Astrocyte of the spinal cord (primary cell): Measurements from ENCODE around the gene XNDC1N.
"Not testable (repeated sequence)": the region's sequence is repeated elsewhere in the genome, so short reads cannot be mapped to it uniquely, and the experiment has no call there.

Source experiments
- DNase-seq: peaks from one replicate; pipeline ENCODE4 v3.0.0; 2011; ENCODE audit warnings: low read depth, low spot score
- H3K4me3 ChIP-seq: 2 replicates; pipeline ENCODE4 v1.5.1; 2011; ENCODE audit warnings: low read depth, mild to moderate bottlenecking, low read length, moderate library complexity
- in situ Hi-C: cut with HindIII; loops from 2 replicates; pipeline ENCODE4 v1.10.0; 2017; ENCODE audit warnings: low sequenced_read_pairs
- TF ChIP-seq, protein P1 (sequence below): IDR thresholded peaks from 2 replicates; pipeline ENCODE4 v1.5.1; 2012; ENCODE audit warnings: low read depth, mild to moderate bottlenecking, low read length, inconsistent platforms

The XNDC1N gene

DNA sequence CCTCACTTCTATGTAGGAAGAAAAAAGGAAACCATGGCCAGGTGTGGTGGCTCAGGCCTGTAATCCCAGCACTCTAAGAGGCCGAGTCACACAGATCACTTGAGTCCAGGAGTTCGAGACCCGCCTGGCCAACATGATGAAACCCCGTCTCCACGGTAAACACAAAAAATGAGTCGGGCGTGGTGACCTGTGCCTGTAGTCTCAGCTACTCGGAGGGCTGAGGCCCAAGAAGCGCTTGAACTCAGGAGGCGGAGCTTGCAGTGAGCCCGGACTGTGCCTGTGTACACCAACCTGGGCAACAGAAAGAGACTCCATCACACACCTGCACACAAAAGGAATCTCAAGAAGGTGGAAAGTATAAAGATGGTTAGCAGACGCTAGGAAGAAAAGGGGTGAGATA lies 32.4 kb downstream of the XNDC1N start:
- TF ChIP-seq, protein P1, sequence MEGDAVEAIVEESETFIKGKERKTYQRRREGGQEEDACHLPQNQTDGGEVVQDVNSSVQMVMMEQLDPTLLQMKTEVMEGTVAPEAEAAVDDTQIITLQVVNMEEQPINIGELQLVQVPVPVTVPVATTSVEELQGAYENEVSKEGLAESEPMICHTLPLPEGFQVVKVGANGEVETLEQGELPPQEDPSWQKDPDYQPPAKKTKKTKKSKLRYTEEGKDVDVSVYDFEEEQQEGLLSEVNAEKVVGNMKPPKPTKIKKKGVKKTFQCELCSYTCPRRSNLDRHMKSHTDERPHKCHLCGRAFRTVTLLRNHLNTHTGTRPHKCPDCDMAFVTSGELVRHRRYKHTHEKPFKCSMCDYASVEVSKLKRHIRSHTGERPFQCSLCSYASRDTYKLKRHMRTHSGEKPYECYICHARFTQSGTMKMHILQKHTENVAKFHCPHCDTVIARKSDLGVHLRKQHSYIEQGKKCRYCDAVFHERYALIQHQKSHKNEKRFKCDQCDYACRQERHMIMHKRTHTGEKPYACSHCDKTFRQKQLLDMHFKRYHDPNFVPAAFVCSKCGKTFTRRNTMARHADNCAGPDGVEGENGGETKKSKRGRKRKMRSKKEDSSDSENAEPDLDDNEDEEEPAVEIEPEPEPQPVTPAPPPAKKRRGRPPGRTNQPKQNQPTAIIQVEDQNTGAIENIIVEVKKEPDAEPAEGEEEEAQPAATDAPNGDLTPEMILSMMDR, result no peak
- no peak for DNase-seq
- no peak overlapping the region for H3K4me3 ChIP-seq
- in situ Hi-C loops, result no loop called here

DNA sequence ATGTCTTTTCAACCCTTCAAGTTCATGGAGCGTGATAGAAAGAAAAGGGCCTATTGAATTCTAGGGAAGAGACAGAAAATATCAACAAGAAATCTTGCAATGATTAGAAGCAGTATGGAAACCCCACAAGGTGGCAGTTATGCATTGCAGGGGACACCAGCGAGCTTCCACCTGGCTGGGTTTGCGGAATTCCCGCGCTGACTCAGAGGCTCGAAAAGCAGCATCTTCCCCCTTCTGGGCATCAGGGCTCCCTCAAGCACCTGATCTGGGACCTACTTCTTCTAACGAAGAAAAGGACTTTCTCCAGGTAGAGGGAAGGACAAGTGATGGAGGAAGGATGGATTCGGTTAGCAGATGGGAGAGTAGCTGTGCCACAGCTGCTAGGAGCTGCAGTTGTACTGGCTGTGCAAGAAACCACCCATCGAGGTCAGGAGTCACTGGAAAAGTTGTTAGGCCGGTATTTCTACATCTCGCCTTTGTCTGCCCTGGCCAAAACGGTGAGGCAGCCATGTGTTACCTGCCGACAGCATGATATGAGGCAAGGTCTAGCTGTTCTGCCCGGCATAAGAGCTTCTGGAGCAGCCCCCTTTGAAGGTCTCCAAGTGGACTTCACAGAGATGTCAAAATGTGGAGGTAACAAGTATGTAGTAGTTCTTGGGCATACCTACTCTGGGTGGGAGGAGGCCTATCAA lies 39.1 kb downstream of the XNDC1N start:
- H3K4me3 ChIP-seq, in situ Hi-C loops, DNase-seq: not testable (repeated sequence)

DNA sequence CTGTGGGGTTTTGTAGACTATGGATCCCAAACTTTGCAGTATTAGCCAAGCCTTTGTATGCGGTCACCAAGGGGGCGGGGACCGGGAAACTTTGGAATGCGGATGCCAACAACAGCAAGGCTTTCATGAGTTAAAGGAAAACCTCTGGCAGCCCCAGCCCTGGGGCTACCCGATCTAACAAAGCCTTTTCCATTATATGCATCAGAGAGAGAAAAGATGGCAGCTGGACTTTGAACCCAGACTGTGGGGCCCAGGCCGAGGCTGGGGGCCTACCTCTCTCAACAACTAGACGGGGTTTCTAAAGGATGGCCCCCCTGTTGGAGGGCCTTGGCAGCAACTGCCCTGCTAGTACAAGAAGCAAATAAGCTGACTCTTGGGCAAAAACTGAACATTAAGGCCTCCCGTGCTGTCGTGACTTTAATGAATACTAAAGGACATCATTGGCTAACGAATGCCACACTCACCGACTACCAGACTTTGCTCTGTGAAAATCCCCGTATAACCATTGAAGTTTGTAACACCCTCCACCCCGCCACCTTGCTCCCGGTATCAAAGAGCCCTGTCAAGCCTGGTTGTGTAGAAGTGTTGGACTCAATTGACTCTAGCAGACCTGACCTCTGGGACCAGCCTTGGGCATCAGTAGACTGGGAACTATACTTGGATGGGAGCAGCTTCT lies 39.9 kb downstream of the XNDC1N start:
- DNase-seq, H3K4me3 ChIP-seq, in situ Hi-C loops: not testable (repeated sequence)

DNA sequence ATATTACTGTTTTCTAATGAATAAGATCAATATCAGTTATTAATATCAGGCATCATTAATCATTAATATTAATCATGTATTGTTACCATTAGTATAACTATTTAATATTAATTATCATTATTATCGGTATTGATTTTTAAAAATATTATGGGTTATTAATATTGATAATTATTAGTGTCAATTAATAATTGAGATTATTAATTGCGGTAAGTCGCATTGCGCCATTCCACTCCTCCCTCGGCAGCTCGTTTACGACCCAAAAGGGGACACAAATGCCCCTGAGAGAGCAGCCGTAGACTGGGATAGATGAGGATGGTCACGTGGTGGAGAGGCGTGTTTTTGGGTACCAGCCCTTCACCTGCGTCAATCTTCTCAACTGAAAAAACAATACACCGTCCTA lies 42.6 kb downstream of the XNDC1N start:
- DNase-seq, H3K4me3 ChIP-seq, in situ Hi-C loops: not testable (repeated sequence)
